Neural crest cell (in vitro differentiated cells): ENCODE measurements around the gene EMX1. TPM values are rescaled to one million over a fixed set of nuclear protein-coding genes. Genes with fewer than 3 reads are reported as not detected.
A peak's percentile ranks its signal among the peaks of the same experiment; 100 is the strongest.

Source experiments
- DNase-seq: peaks from one replicate; pipeline ENCODE4 v3.0.0; 2021; ENCODE audit warnings: low read depth, mixed read lengths, low spot score
- H3K27ac Mint-ChIP-seq: one replicate; pipeline ENCODE4 v1.8.0; 2021; ENCODE audit warnings: mild to moderate bottlenecking, mixed read lengths; ENCODE audit not compliant: unreplicated experiment
- H3K27me3 Mint-ChIP-seq: 2 replicates; pipeline ENCODE4 v1.8.0; 2021; ENCODE audit warnings: low read depth, mild to moderate bottlenecking, mixed read lengths
- H3K36me3 Mint-ChIP-seq: 2 replicates; pipeline ENCODE4 v1.8.0; 2021; ENCODE audit warnings: low read depth, mild to moderate bottlenecking, mixed read lengths
- H3K4me1 Mint-ChIP-seq: 2 replicates; pipeline ENCODE4 v1.8.0; 2021; ENCODE audit warnings: mixed read lengths
- H3K4me3 Mint-ChIP-seq: one replicate; pipeline ENCODE4 v1.8.0; 2021; ENCODE audit warnings: mild to moderate bottlenecking, mixed read lengths
- H3K9me3 Mint-ChIP-seq: 2 replicates; pipeline ENCODE4 v1.8.0; 2021; ENCODE audit warnings: mixed read lengths
- CTCF ChIP-seq: fragments of 200-600 bp; sonication (generic); conservative IDR thresholded peaks from 2 replicates; pipeline ENCODE4 v1.5.0; 2021; ENCODE audit warnings: antibody characterized with exemption, mild to moderate bottlenecking
- total RNA-seq: library from RNA; stranded (reverse); gene quantifications from 2 replicates; pipeline ENCODE4 v1.2.1, GENCODE V29; 2021

EMX1 gene
- total RNA-seq, 1 donor from 2014 or later, result not detected

GRCh38 chr2:72892506-72893173, 24.7 kb upstream of the EMX1 start:
- H3K4me3 Mint-ChIP-seq, result no peak overlapping the region

GRCh38 chr2:72893594-72894319, 23.6 kb upstream of the EMX1 start:
- Mint-ChIP-seq H3K27me3 (peaks cover 59% of the 10 kb centered on the region), H3K4me1 (no peaks in the 10 kb centered on the region), H3K36me3 (no peaks in the 10 kb centered on the region), H3K4me3 (no peak overlapping the region), H3K9me3 (no peaks in the 10 kb centered on the region), H3K27ac (no peak overlapping the region)
- peak; percentile 69 for TF ChIP-seq CTCF
- peak; percentile 66 for DNase-seq

More at GRCh38 chr2:72892506-72893173, 24.7 kb upstream of the EMX1 start:
- H3K9me3 Mint-ChIP-seq, result no peaks in the 10 kb centered on the region
- TF ChIP-seq CTCF, result peak; percentile 70
- H3K4me1 Mint-ChIP-seq, result peaks cover 4% of the 10 kb centered on the region
- peak; percentile 56 for DNase-seq
- H3K27ac Mint-ChIP-seq, result no peak overlapping the region
- H3K27me3 Mint-ChIP-seq, result peaks cover 53% of the 10 kb centered on the region
- no peaks in the 10 kb centered on the region for H3K36me3 Mint-ChIP-seq

- Mint-ChIP-seq H3K27ac (no peak overlapping the region), H3K4me1 (no peaks in the 10 kb centered on the region), H3K4me3 (no peak overlapping the region), H3K9me3 (no peaks in the 10 kb centered on the region), H3K27me3 (peaks cover 63% of the 10 kb centered on the region), H3K36me3 (no peaks in the 10 kb centered on the region)
- DNase-seq, result no peak
- TF ChIP-seq CTCF, result no peak
These were observed 22.8 kb upstream of the EMX1 start for GRCh38 chr2:72894514-72894913.

GRCh38 chr2:72895154-72895553, 22.2 kb upstream of the EMX1 start:
- Mint-ChIP-seq H3K4me1 (no peaks in the 10 kb centered on the region), H3K36me3 (no peaks in the 10 kb centered on the region), H3K27ac (no peak overlapping the region), H3K9me3 (no peaks in the 10 kb centered on the region), H3K4me3 (no peak overlapping the region), H3K27me3 (peaks cover 66% of the 10 kb centered on the region)
- DNase-seq, result no peak
- TF ChIP-seq CTCF, result no peak

GRCh38 chr2:72895759-72896281, 21.5 kb upstream of the EMX1 start:
- no peak for DNase-seq
- Mint-ChIP-seq H3K36me3 (no peaks in the 10 kb centered on the region), H3K4me1 (no peaks in the 10 kb centered on the region), H3K4me3 (no peak overlapping the region), H3K27ac (no peak overlapping the region), H3K27me3 (peaks cover 71% of the 10 kb centered on the region), H3K9me3 (no peaks in the 10 kb centered on the region)
- TF ChIP-seq CTCF, result no peak
